Measurements from ENCODE around the gene CMTM8. TPM values are rescaled to one million over a fixed set of nuclear protein-coding genes. Genes with fewer than 3 reads are reported as not detected.

Gene CMTM8
- total RNA-seq, 5 donors from 2014 or later (not counting 1 experiment from before 2014, with no cell fraction given): 5.2 to 12.2 (median 10.3) TPM

- peak in 1 of 35 experiments; percentile 8 for DNase-seq
- no peaks in the 10 kb centered on the region for H3K27me3 ChIP-seq (replicated peaks in 1 of 2; ENCODE audit: control insufficient read depth in 2 of 2, extremely low read depth in 1 of 2, insufficient read depth in 2 of 2, low read length in 1 of 2)
- Mint-ChIP-seq H3K27ac (peak overlapping the region; percentile 42 to 73), H3K4me1 (peaks cover 46 to 71% (median 67%) of the 10 kb centered on the region in 3 donors), H3K4me3 (peak overlapping the region; percentile 21 to 38 (median 25)), H3K27me3 (no peaks in the 10 kb centered on the region), H3K36me3 (peaks cover 12% of the 10 kb centered on the region), H3K9me3 (no peaks in the 10 kb centered on the region)
- no peak overlapping the region for H3K4me3 ChIP-seq (ENCODE audit: control insufficient read depth in 1 of 2, extremely low read depth in 1 of 2, low read length in 1 of 2)
- peak; percentile 40 to 85 (median 77) for ATAC-seq (replicated peaks in 1 of 4)
- H3K36me3 ChIP-seq (ENCODE audit: control insufficient read depth in 2 of 2, extremely low read depth in 1 of 2, insufficient read depth in 1 of 2, low read length in 1 of 2): peaks cover 0 to 2% of the 10 kb centered on the region in 2 donors
- H3K9me3 ChIP-seq: no peaks in the 10 kb centered on the region
- H3K4me1 ChIP-seq (ENCODE audit: control insufficient read depth in 1 of 2, extremely low read depth in 1 of 2, insufficient read depth in 2 of 2, low read length in 2 of 2): peaks cover 23 to 26% of the 10 kb centered on the region in 2 experiments
- ChIA-PET POLR2A (no interaction called here), CTCF (interaction anchor here (0.6 kb wide), 2 partner anchors 15 to 225 kb away, joined by 3 to 4 read pairs; no protein-coding TSS in a partner anchor)
- no peak overlapping the region for H3K27ac ChIP-seq (ENCODE audit: low read length)
- WGBS (ENCODE audit: insufficient coverage): no CpG with 5 or more reads among the region's 2 CpGs
These were observed 6.7 kb downstream of the CMTM8 start for GRCh38 chr3:32245200-32245599.

- Mint-ChIP-seq H3K4me3 (peak overlapping the region in 2 of 3 donors; percentile 2 to 38), H3K4me1 (peaks cover 36 to 62% (median 57%) of the 10 kb centered on the region in 3 donors), H3K27ac (peak overlapping the region; percentile 35 to 51), H3K36me3 (peaks cover 15% of the 10 kb centered on the region), H3K27me3 (no peaks in the 10 kb centered on the region), H3K9me3 (no peaks in the 10 kb centered on the region)
- DNase-seq (no peak), ATAC-seq (replicated peaks in 1 of 4) (peak in 1 of 4 experiments; percentile 33)
- POLR2A ChIA-PET: no interaction called here
- H3K9me3 ChIP-seq: no peaks in the 10 kb centered on the region
- 80% methylated on average over 4 of the region's 4 CpGs for WGBS (ENCODE audit: insufficient coverage)
- peaks cover 19% of the 10 kb centered on the region in 2 experiments for H3K4me1 ChIP-seq (ENCODE audit: control insufficient read depth in 1 of 2, extremely low read depth in 1 of 2, insufficient read depth in 2 of 2, low read length in 2 of 2)
- no peaks in the 10 kb centered on the region for H3K27me3 ChIP-seq (replicated peaks in 1 of 2; ENCODE audit: control insufficient read depth in 2 of 2, extremely low read depth in 1 of 2, insufficient read depth in 2 of 2, low read length in 1 of 2)
- H3K4me3 ChIP-seq (ENCODE audit: control insufficient read depth in 1 of 2, extremely low read depth in 1 of 2, low read length in 1 of 2): no peak overlapping the region
- H3K27ac ChIP-seq (ENCODE audit: low read length): no peak overlapping the region
- CTCF ChIA-PET: interaction anchor here in 1 of 2 donors (1.5 kb wide), 1 partner anchor 69 kb away, joined by 5 read pairs; no protein-coding TSS in a partner anchor
- H3K36me3 ChIP-seq (ENCODE audit: control insufficient read depth in 2 of 2, extremely low read depth in 1 of 2, insufficient read depth in 1 of 2, low read length in 1 of 2): peaks cover 0 to 2% of the 10 kb centered on the region in 2 donors
These were observed 7.7 kb downstream of the CMTM8 start for GRCh38 chr3:32246079-32246675.

DNA sequence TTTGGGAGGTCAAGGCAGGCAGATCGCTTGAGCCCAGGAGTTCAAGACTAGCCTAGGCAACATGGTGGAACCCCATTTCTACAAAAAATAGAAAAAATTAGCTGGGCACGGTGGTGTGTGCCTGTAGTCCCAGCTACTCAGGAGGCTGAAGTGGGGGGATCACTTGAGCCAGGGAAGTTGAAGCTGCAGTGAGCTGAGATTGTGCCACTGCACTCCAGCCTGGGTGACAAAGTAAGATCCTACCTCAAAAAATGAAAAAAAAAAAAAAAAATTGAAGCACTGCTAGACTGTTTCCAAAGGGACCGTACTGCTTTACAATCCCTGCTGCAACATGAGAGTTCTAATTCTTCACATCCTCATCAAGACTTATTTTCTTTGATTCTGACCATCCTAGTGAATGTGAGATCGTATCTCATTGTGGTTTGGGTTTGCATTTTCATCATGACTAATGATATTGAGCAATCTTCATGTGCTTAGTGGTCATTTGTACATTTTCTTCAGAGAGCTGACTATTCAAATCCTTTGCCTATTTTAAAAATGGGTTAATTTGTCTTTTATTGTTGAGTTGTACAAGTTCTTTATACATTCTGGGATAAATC lies 10.8 kb downstream of the CMTM8 start:
- Mint-ChIP-seq H3K4me3 (no peak overlapping the region), H3K4me1 (peaks cover 25 to 40% (median 31%) of the 10 kb centered on the region in 3 donors), H3K27ac (peak overlapping the region in 1 of 2 donors; percentile 39), H3K36me3 (peaks cover 8% of the 10 kb centered on the region), H3K27me3 (peaks cover 0 to 1% of the 10 kb centered on the region in 2 donors), H3K9me3 (no peaks in the 10 kb centered on the region)
- no peak overlapping the region for H3K27ac ChIP-seq (ENCODE audit: low read length)
- H3K9me3 ChIP-seq: peaks cover 2% of the 10 kb centered on the region
- H3K27me3 ChIP-seq (replicated peaks in 1 of 2; ENCODE audit: control insufficient read depth in 2 of 2, extremely low read depth in 1 of 2, insufficient read depth in 2 of 2, low read length in 1 of 2): no peaks in the 10 kb centered on the region
- no peak overlapping the region for H3K4me3 ChIP-seq (ENCODE audit: control insufficient read depth in 1 of 2, extremely low read depth in 1 of 2, low read length in 1 of 2)
- no peak for DNase-seq
- ChIA-PET CTCF (interaction anchor here in 1 of 2 donors (0.6 to 1.2 kb wide), 3 partner anchors 9 to 1629 kb away, joined by 3 to 4 read pairs (median 3); no protein-coding TSS in a partner anchor), POLR2A (no interaction called here)
- peaks cover 13 to 17% of the 10 kb centered on the region in 2 experiments for H3K4me1 ChIP-seq (ENCODE audit: control insufficient read depth in 1 of 2, extremely low read depth in 1 of 2, insufficient read depth in 2 of 2, low read length in 2 of 2)
- ATAC-seq (replicated peaks in 1 of 4): no peak
- H3K36me3 ChIP-seq (ENCODE audit: control insufficient read depth in 2 of 2, extremely low read depth in 1 of 2, insufficient read depth in 1 of 2, low read length in 1 of 2): no peaks in the 10 kb centered on the region
- no CpG with 5 or more reads among the region's 4 CpGs for WGBS (ENCODE audit: insufficient coverage)

DNA sequence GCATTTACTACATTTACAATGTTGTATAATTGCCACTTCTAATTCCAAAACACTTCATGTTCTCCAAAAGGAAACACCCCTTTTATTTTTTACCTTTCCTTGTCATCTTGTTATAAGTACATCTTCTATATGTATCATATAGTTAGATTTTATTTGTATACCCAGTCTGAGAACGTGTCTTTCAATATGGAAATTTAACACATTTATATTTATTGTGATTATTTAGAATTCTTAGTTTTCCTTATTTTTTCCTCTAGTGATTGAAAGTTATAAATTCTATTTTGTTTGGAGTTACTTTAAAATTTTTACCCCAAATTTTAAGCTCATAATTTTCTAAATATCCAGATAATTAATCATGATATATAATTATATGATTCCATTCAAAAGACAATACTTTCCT lies 15.8 kb downstream of the CMTM8 start:
- ChIA-PET CTCF (interaction anchor here (0.5 to 0.7 kb wide), 6 partner anchors 11 to 942 kb away, joined by 3 to 6 read pairs (median 4); no protein-coding TSS in a partner anchor), POLR2A (interaction anchor here in 1 of 2 donors (0.6 kb wide), 1 partner anchor 44 kb away, joined by 4 read pairs; no protein-coding TSS in a partner anchor)
- peaks cover 19% of the 10 kb centered on the region for H3K36me3 Mint-ChIP-seq

DNA sequence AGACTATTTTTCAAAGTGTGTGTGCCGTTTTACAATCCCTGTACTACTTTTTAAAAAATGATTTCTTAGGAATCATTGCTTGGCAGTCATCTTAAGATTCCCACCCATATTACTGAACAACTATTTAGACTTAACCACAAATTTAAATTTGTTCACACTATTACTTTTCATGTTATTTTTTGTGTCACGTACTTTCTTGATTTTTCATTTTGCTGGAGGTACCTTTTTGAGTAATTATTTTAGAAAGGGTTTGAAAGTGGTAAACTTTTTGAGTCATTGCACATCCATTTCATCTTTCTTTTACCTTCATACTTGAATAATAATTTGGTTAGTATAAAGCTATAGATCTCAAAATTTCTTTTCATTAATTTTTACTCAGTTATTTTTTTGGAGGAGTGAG lies 16.9 kb downstream of the CMTM8 start:
- no peak overlapping the region for H3K4me3 Mint-ChIP-seq
- DNase-seq (no peak), ATAC-seq (replicated peaks in 1 of 4) (no peak)
- H3K27me3 Mint-ChIP-seq: peaks cover 0 to 1% of the 10 kb centered on the region in 2 donors
- no peaks in the 10 kb centered on the region for H3K27me3 ChIP-seq (replicated peaks in 1 of 2; ENCODE audit: control insufficient read depth in 2 of 2, extremely low read depth in 1 of 2, insufficient read depth in 2 of 2, low read length in 1 of 2)
- WGBS (ENCODE audit: insufficient coverage): 71% methylated on average over 1 of the region's 2 CpGs
- H3K4me3 ChIP-seq (ENCODE audit: control insufficient read depth in 1 of 2, extremely low read depth in 1 of 2, low read length in 1 of 2): no peak overlapping the region
- ChIA-PET CTCF (no interaction called here), POLR2A (no interaction called here)
- H3K4me1 ChIP-seq (ENCODE audit: control insufficient read depth in 1 of 2, extremely low read depth in 1 of 2, insufficient read depth in 2 of 2, low read length in 2 of 2): peaks cover 0 to 9% of the 10 kb centered on the region in 2 experiments
- H3K27ac Mint-ChIP-seq: no peak overlapping the region
- H3K4me1 Mint-ChIP-seq: peaks cover 14 to 26% (median 22%) of the 10 kb centered on the region in 3 donors
- H3K9me3 Mint-ChIP-seq: peaks cover 0 to 5% (median 0%) of the 10 kb centered on the region in 3 donors
- peaks cover 3% of the 10 kb centered on the region for H3K9me3 ChIP-seq
- H3K36me3 Mint-ChIP-seq: peaks cover 24% of the 10 kb centered on the region
- no peaks in the 10 kb centered on the region for H3K36me3 ChIP-seq (ENCODE audit: control insufficient read depth in 2 of 2, extremely low read depth in 1 of 2, insufficient read depth in 1 of 2, low read length in 1 of 2)
- H3K27ac ChIP-seq (ENCODE audit: low read length): no peak overlapping the region

More for the DNA sequence above, 15.8 kb downstream of the CMTM8 start:
- WGBS (ENCODE audit: insufficient coverage): no CpG with 5 or more reads among the region's 1 CpG
- Mint-ChIP-seq H3K4me3 (no peak overlapping the region), H3K9me3 (peaks cover 0 to 5% (median 0%) of the 10 kb centered on the region in 3 donors), H3K4me1 (peaks cover 18 to 32% (median 31%) of the 10 kb centered on the region in 3 donors), H3K27me3 (peaks cover 0 to 1% of the 10 kb centered on the region in 2 donors), H3K27ac (no peak overlapping the region)
- no peak for ATAC-seq (replicated peaks in 1 of 4)
- H3K27ac ChIP-seq (ENCODE audit: low read length): no peak overlapping the region
- peaks cover 0 to 9% of the 10 kb centered on the region in 2 experiments for H3K4me1 ChIP-seq (ENCODE audit: control insufficient read depth in 1 of 2, extremely low read depth in 1 of 2, insufficient read depth in 2 of 2, low read length in 2 of 2)
- H3K9me3 ChIP-seq: peaks cover 3% of the 10 kb centered on the region
- H3K4me3 ChIP-seq (ENCODE audit: control insufficient read depth in 1 of 2, extremely low read depth in 1 of 2, low read length in 1 of 2): no peak overlapping the region
- H3K36me3 ChIP-seq (ENCODE audit: control insufficient read depth in 2 of 2, extremely low read depth in 1 of 2, insufficient read depth in 1 of 2, low read length in 1 of 2): no peaks in the 10 kb centered on the region
- DNase-seq: no peak
- H3K27me3 ChIP-seq (replicated peaks in 1 of 2; ENCODE audit: control insufficient read depth in 2 of 2, extremely low read depth in 1 of 2, insufficient read depth in 2 of 2, low read length in 1 of 2): no peaks in the 10 kb centered on the region

GRCh38 chr3:32256206-32256605 lies 17.7 kb downstream of the CMTM8 start:
- no peaks in the 10 kb centered on the region for H3K27me3 ChIP-seq (replicated peaks in 1 of 2; ENCODE audit: control insufficient read depth in 2 of 2, extremely low read depth in 1 of 2, insufficient read depth in 2 of 2, low read length in 1 of 2)
- H3K27me3 Mint-ChIP-seq: peaks cover 0 to 1% of the 10 kb centered on the region in 2 donors
- peaks cover 14 to 26% (median 22%) of the 10 kb centered on the region in 3 donors for H3K4me1 Mint-ChIP-seq
- H3K9me3 ChIP-seq: peaks cover 3% of the 10 kb centered on the region
- DNase-seq (no peak), ATAC-seq (replicated peaks in 1 of 4) (no peak)
- peaks cover 0 to 5% (median 0%) of the 10 kb centered on the region in 3 donors for H3K9me3 Mint-ChIP-seq
- H3K4me3 Mint-ChIP-seq: no peak overlapping the region
- no peak overlapping the region for H3K27ac Mint-ChIP-seq
- H3K36me3 Mint-ChIP-seq: peaks cover 23% of the 10 kb centered on the region
- no peak overlapping the region for H3K27ac ChIP-seq (ENCODE audit: low read length)
- POLR2A ChIA-PET: no interaction called here
- H3K36me3 ChIP-seq (ENCODE audit: control insufficient read depth in 2 of 2, extremely low read depth in 1 of 2, insufficient read depth in 1 of 2, low read length in 1 of 2): no peaks in the 10 kb centered on the region
- peaks cover 0 to 9% of the 10 kb centered on the region in 2 experiments for H3K4me1 ChIP-seq (ENCODE audit: control insufficient read depth in 1 of 2, extremely low read depth in 1 of 2, insufficient read depth in 2 of 2, low read length in 2 of 2)
- 100% methylated on average over 2 of the region's 3 CpGs for WGBS (ENCODE audit: insufficient coverage)
- H3K4me3 ChIP-seq (ENCODE audit: control insufficient read depth in 1 of 2, extremely low read depth in 1 of 2, low read length in 1 of 2): no peak overlapping the region
- CTCF ChIA-PET: no interaction called here
